Osteocyte (in vitro differentiated cells): Measurements from ENCODE around the gene FOXN3. TPM values are rescaled to one million over a fixed set of nuclear protein-coding genes. Genes with fewer than 3 reads are reported as not detected.

ENCODE experiments used
- DNase-seq: peaks from one replicate; pipeline ENCODE4 v3.0.0; 2021; ENCODE audit warnings: mixed read lengths; ENCODE audit not compliant: unreplicated experiment; ENCODE audit errors: extremely low spot score
- H3K27ac Mint-ChIP-seq: one replicate; pipeline ENCODE4 v1.8.0; 2021; ENCODE audit warnings: mild to moderate bottlenecking, mixed read lengths; ENCODE audit not compliant: unreplicated experiment
- H3K27me3 Mint-ChIP-seq: one replicate; pipeline ENCODE4 v1.8.0; 2021; ENCODE audit warnings: mixed read lengths; ENCODE audit not compliant: unreplicated experiment
- H3K36me3 Mint-ChIP-seq: one replicate; pipeline ENCODE4 v1.8.0; 2021; ENCODE audit warnings: mixed read lengths; ENCODE audit not compliant: unreplicated experiment
- H3K4me1 Mint-ChIP-seq: one replicate; pipeline ENCODE4 v1.8.0; 2021; ENCODE audit warnings: mixed read lengths; ENCODE audit not compliant: unreplicated experiment
- H3K4me3 Mint-ChIP-seq: one replicate; pipeline ENCODE4 v1.8.0; 2021; ENCODE audit warnings: mild to moderate bottlenecking, moderate library complexity, mixed read lengths; ENCODE audit not compliant: unreplicated experiment
- H3K9me3 Mint-ChIP-seq: one replicate; pipeline ENCODE4 v1.8.0; 2021; ENCODE audit warnings: mixed read lengths; ENCODE audit not compliant: unreplicated experiment
- total RNA-seq: library from RNA; stranded (reverse); gene quantifications from 2 replicates; pipeline ENCODE4 v1.2.1, GENCODE V29; 2021
- TF ChIP-seq, protein P1 (sequence below): fragments of 200-600 bp; sonication (generic); IDR thresholded peaks from 2 replicates; pipeline ENCODE4 v1.5.0; 2021; ENCODE audit warnings: antibody characterized with exemption, mild to moderate bottlenecking, moderate library complexity

FOXN3 gene
- total RNA-seq, 1 donor from 2014 or later = 120 TPM

GRCh38 chr14:89443042-89443629 is 26.1 kb upstream of the FOXN3 start:
- no peak for DNase-seq
- Mint-ChIP-seq H3K9me3 (no peaks in the 10 kb centered on the region), H3K27me3 (no peaks in the 10 kb centered on the region), H3K4me3 (peak overlapping the region; percentile 24), H3K27ac (peak overlapping the region; percentile 94), H3K36me3 (no peaks in the 10 kb centered on the region), H3K4me1 (peaks cover 35% of the 10 kb centered on the region)
- TF ChIP-seq, protein P1, sequence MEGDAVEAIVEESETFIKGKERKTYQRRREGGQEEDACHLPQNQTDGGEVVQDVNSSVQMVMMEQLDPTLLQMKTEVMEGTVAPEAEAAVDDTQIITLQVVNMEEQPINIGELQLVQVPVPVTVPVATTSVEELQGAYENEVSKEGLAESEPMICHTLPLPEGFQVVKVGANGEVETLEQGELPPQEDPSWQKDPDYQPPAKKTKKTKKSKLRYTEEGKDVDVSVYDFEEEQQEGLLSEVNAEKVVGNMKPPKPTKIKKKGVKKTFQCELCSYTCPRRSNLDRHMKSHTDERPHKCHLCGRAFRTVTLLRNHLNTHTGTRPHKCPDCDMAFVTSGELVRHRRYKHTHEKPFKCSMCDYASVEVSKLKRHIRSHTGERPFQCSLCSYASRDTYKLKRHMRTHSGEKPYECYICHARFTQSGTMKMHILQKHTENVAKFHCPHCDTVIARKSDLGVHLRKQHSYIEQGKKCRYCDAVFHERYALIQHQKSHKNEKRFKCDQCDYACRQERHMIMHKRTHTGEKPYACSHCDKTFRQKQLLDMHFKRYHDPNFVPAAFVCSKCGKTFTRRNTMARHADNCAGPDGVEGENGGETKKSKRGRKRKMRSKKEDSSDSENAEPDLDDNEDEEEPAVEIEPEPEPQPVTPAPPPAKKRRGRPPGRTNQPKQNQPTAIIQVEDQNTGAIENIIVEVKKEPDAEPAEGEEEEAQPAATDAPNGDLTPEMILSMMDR = no peak

- H3K9me3 Mint-ChIP-seq = no peaks in the 10 kb centered on the region
Observed at GRCh38 chr14:89442280-89442679, 25.2 kb upstream of the FOXN3 start.

DNA sequence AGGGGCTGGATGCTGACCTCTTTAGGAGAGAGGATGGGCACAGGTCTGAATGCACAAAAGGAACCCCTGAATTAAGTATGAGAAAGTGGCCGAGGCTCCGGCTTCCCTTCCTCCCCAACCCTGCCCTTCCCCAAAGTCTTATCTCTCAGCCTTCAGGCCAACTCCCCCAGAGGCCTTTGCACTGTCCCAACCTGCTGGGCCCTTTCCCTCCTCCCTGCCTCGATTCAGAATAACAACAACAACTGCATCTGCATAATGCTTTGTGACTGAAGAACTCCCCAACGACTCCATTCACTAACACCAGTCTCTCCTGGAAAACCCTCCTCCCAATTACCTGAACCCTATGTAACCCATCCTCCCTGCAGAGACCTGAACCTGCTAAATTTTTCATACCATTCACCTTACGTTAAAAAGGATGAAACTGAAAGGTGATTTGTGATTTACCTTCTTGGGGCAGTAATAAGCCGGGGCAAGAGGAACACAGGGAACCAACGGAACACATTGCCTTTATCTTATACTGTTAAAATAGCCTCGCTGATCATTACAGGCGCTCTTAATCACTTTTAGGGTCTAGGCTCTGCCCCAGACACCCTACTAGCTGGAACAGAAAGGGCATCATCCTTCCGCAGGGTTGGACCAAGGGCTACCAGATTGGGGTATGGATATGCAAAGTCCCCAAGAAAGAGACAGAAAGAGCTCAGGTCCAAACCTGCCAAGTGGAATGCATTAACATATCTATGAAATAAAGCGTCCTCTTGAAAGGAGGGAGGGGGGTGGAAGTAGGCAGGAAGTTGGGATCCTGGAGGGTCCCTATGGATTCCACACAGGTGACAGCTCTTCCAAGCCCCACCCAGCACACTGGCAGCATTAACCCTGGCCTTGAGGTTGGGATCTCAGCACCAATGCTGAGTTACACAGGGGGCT is 24.2 kb upstream of the FOXN3 start:
- Mint-ChIP-seq H3K4me1 (peaks cover 43% of the 10 kb centered on the region), H3K4me3 (no peak overlapping the region), H3K27me3 (no peaks in the 10 kb centered on the region), H3K36me3 (peaks cover 6% of the 10 kb centered on the region), H3K9me3 (no peaks in the 10 kb centered on the region), H3K27ac (no peak overlapping the region)
- TF ChIP-seq, protein P1 = no peak
- no peak for DNase-seq

More at GRCh38 chr14:89442280-89442679, 25.2 kb upstream of the FOXN3 start:
- DNase-seq = no peak
- no peak overlapping the region for H3K4me3 Mint-ChIP-seq
- H3K27me3 Mint-ChIP-seq = no peaks in the 10 kb centered on the region
- TF ChIP-seq, protein P1 = no peak
- peaks cover 1% of the 10 kb centered on the region for H3K36me3 Mint-ChIP-seq
- H3K27ac Mint-ChIP-seq = peak overlapping the region; percentile 61
- peaks cover 37% of the 10 kb centered on the region for H3K4me1 Mint-ChIP-seq

DNA sequence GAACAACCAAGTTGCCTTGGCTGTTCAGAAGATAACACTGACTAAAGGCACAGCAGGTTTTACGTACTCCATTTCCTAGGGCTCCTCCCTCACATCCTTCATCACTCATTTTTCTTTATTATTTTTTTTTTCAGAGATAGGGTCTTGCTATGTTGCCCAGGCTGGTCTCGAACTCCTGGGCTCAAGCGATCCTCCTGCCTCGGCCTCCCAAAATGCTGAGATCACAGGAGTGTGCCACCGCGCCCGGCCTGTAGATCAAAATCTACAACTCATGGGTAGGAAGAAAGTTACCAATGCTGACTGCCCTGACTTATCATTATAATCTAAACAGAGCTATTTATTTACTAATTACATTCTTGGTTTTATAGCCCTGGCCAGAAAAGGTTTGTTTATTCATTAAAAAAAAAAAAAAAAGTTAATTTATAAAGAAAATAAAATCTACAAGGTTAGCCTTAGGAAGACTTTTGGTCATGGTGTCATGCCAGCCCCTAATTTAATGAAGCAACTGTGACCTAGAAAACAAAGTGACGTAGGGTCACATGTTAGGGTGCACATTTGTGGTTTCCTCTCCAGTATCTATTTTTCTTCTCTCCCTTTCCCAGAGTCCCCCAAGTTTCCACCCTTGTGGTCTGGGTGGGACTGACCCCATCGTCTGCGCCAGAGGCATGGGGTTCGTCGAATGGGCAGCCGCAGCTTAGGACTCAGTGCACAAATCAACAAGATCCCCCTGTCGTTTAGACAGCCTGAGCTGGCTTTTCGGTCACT is 19.0 kb upstream of the FOXN3 start:
- no peak for DNase-seq
- Mint-ChIP-seq H3K4me1 (peaks cover 29% of the 10 kb centered on the region), H3K27ac (peak overlapping the region; percentile 65), H3K27me3 (no peaks in the 10 kb centered on the region), H3K4me3 (no peak overlapping the region), H3K9me3 (no peaks in the 10 kb centered on the region), H3K36me3 (peaks cover 8% of the 10 kb centered on the region)
- TF ChIP-seq, protein P1 = no peak
